Stimulated activated CD4-positive, alpha-beta T cell treated with anti-CD3 and anti-CD28 coated beads, TNF-alpha, amount 100 ng/mL, for 24 hours (primary cell): Measurements from ENCODE around the gene DNAJB8.

Experiments used
- DNase-seq, 3 experiments: peaks; one replicate each; pipeline ENCODE4 v3.0.0-alpha.2; 2020; ENCODE audit warnings: low read depth in 3 of 3

Gene DNAJB8

GRCh38 chr3:128494367-128494650 is 27.6 kb upstream of the DNAJB8 start:
- DNase-seq: no peak

- no peak for DNase-seq
These were observed 27.1 kb upstream of the DNAJB8 start for GRCh38 chr3:128493570-128494366.

DNA sequence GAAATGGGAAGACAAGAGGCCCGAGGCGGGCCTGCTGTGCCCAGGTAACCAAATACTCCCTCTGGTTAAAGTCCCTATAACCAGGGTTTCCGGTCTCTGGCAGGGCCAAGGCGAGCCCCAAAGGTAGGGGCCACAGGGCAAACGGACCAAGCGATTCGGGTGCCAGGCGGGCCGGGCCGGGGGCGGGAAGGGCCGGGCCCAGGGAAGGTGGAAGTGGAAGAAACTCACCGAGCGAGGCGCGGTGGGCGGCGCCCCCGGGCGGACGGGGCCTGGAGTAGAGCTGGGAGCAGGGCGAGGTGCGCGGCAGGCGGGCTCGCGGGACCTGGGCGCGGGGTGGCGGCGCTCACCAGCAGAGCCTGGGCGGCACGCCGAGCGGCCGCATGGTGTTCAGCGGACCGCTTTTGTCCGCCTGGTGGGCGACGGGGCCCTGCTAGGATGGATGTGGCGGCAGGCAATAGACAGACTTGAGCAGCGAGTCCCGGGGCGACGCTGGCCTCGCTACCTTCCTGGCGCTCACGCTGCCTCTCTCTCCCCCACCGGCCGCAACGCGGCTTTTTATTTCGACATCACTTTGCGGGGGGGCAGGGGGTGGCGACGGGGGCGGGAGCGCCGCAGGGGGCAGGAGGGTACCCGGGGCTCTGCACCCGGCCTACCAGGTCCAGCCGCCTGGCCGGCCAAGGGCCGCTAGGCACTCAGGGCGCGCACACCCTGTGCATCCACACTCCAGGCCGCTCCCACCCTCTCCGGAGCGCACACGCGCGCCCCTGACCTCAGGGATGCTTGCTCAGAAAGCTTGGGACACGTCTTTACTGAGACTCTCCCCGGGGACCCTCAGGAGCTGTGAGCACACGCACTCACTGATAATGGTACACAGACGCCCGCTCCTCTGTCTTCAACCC is 26.2 kb upstream of the DNAJB8 start, which contains the start of gene GATA2:
GATA2 (minus strand) TSS at position 531 of the 899 bp plus-strand sequence. CDS start 6,170 bp downstream, outside the sequence.
- no peak for DNase-seq

- DNase-seq: no peak
These were observed 25.4 kb upstream of the DNAJB8 start for GRCh38 chr3:128491941-128492670.

DNA sequence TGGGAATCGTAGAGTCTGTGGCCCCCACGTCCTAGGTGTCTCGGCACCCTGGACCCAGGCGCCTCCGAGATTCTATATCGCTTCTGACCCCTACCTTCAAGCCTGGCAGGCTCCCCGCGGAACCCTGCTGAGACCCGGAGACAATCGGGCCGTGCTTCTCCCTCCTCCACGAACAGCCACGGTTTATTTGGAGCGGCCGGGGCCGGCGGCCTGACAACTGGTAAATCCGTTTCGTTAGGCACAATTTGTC is 24.9 kb upstream of the DNAJB8 start:
- no peak for DNase-seq

- DNase-seq: no peak
These were observed 24.4 kb upstream of the DNAJB8 start for GRCh38 chr3:128490915-128491690.

DNA sequence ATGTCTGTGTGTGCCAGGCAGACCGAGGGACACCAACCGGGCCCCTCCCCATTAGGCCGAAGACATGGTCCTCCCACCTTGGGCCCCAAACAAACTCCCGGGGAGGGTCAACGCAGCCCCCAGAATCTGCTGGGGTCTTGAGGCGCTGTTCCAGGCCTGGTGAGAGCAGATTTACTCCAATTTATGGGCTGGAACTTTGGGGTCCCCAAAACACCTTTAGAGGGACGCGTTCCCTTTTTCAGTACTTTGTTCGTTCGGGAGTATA is 23.9 kb upstream of the DNAJB8 start:
- no peak for DNase-seq

DNA sequence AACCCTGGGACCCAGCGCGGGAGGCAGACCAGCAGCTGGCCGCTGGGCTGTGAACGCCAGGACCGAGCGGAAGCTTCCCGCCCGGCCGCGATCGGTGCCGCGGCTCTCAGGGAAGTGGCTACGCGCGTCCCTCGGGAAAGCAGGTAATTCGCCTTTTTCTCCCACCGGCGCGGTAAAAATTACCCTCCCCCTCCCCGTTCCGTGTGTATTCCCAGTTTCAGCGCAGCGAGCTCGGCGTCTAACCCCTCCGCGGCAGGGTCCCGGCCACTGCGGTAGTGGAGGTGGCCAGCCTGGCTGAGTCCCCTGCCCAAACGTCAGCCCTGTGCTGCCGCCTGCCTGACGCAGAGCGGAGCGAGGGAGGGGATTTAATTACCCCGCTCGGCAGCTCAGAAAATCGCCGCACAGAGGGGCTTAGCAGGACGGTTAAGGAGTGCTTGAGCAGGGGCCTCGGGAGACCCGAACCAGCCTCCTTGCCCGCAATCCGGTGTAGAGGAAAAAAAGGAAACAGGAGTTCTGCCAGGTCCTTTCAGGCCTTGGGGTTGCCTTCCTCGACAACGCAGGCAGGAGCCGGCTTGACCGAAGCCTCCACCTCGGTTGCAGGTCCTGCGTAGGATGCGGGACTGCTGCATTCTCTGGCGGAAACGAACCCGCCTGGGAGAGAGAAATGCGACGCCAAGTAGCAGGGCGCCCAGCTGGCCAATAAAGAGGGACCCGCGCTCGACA is 23.4 kb upstream of the DNAJB8 start:
- DNase-seq: no peak

- no peak for DNase-seq
These were observed 22.9 kb upstream of the DNAJB8 start for GRCh38 chr3:128489674-128489926.

GRCh38 chr3:128488991-128489673 is 22.4 kb upstream of the DNAJB8 start:
- no peak for DNase-seq

DNA sequence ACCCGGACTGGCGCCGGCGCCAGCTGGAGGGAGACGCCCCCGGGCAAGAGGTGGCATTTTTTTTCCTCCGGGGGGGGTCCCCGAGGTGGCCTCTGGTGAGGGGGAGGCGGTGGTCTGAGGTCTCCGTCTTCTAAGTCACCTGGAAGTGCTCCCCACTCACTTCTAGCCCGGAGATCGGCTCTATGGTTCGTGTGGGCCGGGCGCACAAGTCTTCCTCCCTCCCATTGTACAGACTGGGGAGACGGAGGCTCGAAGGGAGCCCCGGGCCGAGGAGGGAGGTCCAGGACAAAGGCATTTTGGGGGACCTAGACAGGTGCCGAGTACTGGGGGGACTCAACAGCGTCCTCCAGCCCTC is 21.9 kb upstream of the DNAJB8 start:
- DNase-seq: no peak

GRCh38 chr3:128487813-128488635 is 21.3 kb upstream of the DNAJB8 start:
- DNase-seq: no peak

- no peak for DNase-seq
These were observed 20.8 kb upstream of the DNAJB8 start for GRCh38 chr3:128487538-128487812.

GRCh38 chr3:128486681-128487537 is 20.2 kb upstream of the DNAJB8 start:
- DNase-seq: no peak

DNA sequence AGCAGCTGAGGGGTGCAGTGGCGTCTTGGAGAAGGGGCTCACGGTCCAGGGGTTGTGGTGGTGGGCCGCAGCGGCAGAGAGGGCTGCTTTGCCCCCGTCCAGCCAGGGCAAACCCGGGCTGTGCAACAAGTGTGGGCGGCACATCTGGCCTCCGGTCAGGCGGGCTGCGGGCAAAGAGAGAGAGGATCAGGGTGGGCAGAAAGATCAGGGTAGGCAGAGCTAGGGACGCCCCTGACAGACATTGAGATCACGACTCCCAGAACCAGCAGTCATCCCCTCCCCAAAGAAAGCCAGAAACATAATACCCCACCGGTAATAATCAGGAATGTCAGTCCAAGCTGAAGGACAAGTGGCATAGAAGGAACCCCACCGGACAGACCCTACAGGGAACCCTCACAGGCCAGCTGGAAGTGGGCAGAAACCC is 19.5 kb upstream of the DNAJB8 start:
- DNase-seq: no peak

DNA sequence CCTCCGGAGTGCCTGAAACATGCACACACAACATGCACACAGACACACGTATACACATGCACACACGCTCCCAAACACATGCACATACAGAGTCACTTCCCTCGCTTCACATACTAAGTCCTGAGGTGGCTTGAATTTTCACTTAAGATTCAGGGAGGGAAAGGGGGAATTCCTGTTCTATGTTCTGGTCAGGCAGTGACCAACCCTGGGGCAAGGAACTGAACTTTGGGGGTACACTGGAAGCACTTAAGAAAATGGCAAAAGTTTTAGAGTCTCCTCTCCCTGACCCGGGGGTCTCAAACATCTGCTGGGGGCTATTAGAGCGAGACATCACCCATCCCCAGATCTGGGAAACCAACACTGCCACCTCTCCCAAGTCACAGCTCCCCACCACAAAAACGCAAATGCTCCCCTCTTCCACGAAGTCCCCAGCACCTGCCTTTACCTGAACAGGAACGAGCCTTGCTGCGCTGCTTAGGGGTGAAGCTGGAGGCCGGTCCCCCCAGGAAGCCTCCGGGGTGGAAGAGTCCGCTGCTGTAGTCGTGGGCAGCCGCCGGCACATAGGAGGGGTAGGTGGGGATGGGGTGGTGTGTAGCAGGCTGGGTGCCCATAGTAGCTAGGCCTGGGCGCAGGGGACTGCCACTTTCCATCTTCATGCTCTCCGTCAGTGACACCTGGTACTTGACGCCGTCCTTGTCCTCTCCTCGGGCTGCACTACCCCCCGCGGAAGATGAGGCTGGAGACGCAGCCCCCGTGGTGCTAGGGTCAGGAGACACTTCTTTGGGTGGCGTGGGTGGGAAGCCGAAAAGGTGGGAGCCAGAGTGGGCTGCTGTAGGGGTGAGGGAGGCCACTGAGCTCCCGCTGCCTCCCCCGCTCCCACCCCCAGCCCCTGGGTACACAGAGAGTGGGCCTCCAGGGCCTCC is 18.9 kb upstream of the DNAJB8 start:
- DNase-seq: no peak

- DNase-seq: no peak
These were observed 18.0 kb upstream of the DNAJB8 start for GRCh38 chr3:128484404-128485281.
